VCaP (cell line): ENCODE results near the gene RIN3.
"Not testable (repeated sequence)": the region's sequence is repeated elsewhere in the genome, so short reads cannot be mapped to it uniquely, and the experiment has no call there.

ENCODE experiments used
- H3K27ac ChIP-seq: fragments of 450-650 bp; 2 replicates; pipeline ENCODE4 v1.5.1; 2017
- CTCF ChIP-seq: fragments of 450-650 bp; conservative IDR thresholded peaks from 2 replicates; pipeline ENCODE4 v1.5.1; 2017; ENCODE audit warnings: mild to moderate bottlenecking, moderate library complexity

The RIN3 gene

GRCh38 chr14:92638266-92638665 is 124.7 kb downstream of the RIN3 start:
- no peak for TF ChIP-seq CTCF
- no peak overlapping the region for H3K27ac ChIP-seq

GRCh38 chr14:92638904-92639303 is 125.3 kb downstream of the RIN3 start:
- no peak for TF ChIP-seq CTCF
- H3K27ac ChIP-seq: no peak overlapping the region

- H3K27ac ChIP-seq: not testable (repeated sequence)
These were observed 126.0 kb downstream of the RIN3 start for GRCh38 chr14:92639472-92640117.

- no peak overlapping the region for H3K27ac ChIP-seq
- no peak for TF ChIP-seq CTCF
These were observed 127.7 kb downstream of the RIN3 start for GRCh38 chr14:92641306-92641705.

GRCh38 chr14:92644171-92644969 is 130.8 kb downstream of the RIN3 start:
- no peak for TF ChIP-seq CTCF

GRCh38 chr14:92644970-92645515 is 131.5 kb downstream of the RIN3 start:
- peak overlapping the region; percentile 80 for H3K27ac ChIP-seq
- TF ChIP-seq CTCF: no peak

More at GRCh38 chr14:92644171-92644969, 130.8 kb downstream of the RIN3 start:
- H3K27ac ChIP-seq: peak overlapping the region; percentile 80; the same call in 1 of the 2 replicates

GRCh38 chr14:92645841-92646478 is 132.4 kb downstream of the RIN3 start:
- H3K27ac ChIP-seq: peak overlapping the region; percentile 80
- TF ChIP-seq CTCF: no peak
